Measurements from ENCODE around the gene ZNF892. TPM values are rescaled to one million over a fixed set of nuclear protein-coding genes. Genes with fewer than 3 reads are reported as not detected.

ZNF892 gene
- total and polyA plus RNA-seq, 2 of the 13 experiments (the other 11 are each of a cell fraction or from before 2014, with no cell fraction given): not detected

DNA sequence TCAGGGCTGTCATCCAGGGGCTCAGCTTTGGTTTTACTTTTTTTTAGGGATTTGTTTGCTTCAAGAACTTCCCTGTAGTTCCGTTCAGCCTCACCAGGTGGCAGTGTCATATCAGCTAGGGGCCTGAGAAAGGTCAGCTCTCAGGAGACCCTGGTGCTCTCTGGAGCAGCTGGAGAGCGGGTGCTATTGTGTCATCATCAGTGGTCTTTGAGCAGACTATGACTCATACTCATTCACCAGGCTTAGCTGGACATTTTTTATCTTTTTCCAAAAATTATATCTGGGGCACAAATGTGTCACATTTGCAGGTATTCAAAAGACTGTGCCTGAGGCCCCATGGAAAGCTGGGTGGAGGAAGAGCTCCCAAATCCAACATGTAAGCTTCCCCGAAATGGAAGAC, 24.4 kb downstream of the ZNF892 start (continued):
- TF ChIP-seq MLX (CRISPR knock-in tag; IDR thresholded peaks at IDR 0.05): 0 out of 2 replicates have a peak, but pooled peaks have one; percentile 43
- TF ChIP-seq SOX6 (IDR thresholded peaks at IDR 0.05): no peak
- TF ChIP-seq SOX6 (CRISPR knock-in tag; IDR thresholded peaks at IDR 0.05): peak; percentile 40; the same call in 1 of the 2 replicates
- TF ChIP-seq IKZF5 (CRISPR knock-in tag; IDR thresholded peaks at IDR 0.05): peak; percentile 48; the same call in 1 of the 2 replicates
- peak; percentile 94 for TF ChIP-seq JUND (CRISPR knock-in tag; IDR thresholded peaks at IDR 0.05)
- peak; percentile 95 for TF ChIP-seq NR2F6 (IDR thresholded peaks at IDR 0.05)
- peak; percentile 94 for TF ChIP-seq NR2F6 (CRISPR knock-in tag; IDR thresholded peaks at IDR 0.05)
- TF ChIP-seq, protein P1, sequence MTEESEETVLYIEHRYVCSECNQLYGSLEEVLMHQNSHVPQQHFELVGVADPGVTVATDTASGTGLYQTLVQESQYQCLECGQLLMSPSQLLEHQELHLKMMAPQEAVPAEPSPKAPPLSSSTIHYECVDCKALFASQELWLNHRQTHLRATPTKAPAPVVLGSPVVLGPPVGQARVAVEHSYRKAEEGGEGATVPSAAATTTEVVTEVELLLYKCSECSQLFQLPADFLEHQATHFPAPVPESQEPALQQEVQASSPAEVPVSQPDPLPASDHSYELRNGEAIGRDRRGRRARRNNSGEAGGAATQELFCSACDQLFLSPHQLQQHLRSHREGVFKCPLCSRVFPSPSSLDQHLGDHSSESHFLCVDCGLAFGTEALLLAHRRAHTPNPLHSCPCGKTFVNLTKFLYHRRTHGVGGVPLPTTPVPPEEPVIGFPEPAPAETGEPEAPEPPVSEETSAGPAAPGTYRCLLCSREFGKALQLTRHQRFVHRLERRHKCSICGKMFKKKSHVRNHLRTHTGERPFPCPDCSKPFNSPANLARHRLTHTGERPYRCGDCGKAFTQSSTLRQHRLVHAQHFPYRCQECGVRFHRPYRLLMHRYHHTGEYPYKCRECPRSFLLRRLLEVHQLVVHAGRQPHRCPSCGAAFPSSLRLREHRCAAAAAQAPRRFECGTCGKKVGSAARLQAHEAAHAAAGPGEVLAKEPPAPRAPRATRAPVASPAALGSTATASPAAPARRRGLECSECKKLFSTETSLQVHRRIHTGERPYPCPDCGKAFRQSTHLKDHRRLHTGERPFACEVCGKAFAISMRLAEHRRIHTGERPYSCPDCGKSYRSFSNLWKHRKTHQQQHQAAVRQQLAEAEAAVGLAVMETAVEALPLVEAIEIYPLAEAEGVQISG (CRISPR knock-in tag; IDR thresholded peaks at IDR 0.05): 0 out of 2 replicates have a peak, but pooled peaks have one; percentile 26
- no peak for TF ChIP-seq CBFB (CRISPR knock-in tag; IDR thresholded peaks at IDR 0.05)
- no peak for TF ChIP-seq KMT2B (CRISPR knock-in tag; IDR thresholded peaks at IDR 0.05)
- TF ChIP-seq NR2F2 (IDR thresholded peaks at IDR 0.05; ENCODE audit: borderline replicate concordance, low read depth): peak; percentile 75
- peak; percentile 59 for TF ChIP-seq TEAD3 (CRISPR knock-in tag; optimal IDR thresholded peaks at IDR 0.05; ENCODE audit: borderline replicate concordance)
- no peak for TF ChIP-seq ZNF3 (CRISPR knock-in tag; IDR thresholded peaks at IDR 0.05)
- TF ChIP-seq ZNF777 (CRISPR knock-in tag; IDR thresholded peaks at IDR 0.05): no peak
- no peak for TF ChIP-seq ARNTL (CRISPR knock-in tag; IDR thresholded peaks at IDR 0.05)
- 0 out of 2 replicates have a peak, but pooled peaks have one; percentile 31 for TF ChIP-seq ZNF350 (CRISPR knock-in tag; IDR thresholded peaks at IDR 0.05; ENCODE audit: borderline replicate concordance, low read depth)
- TF ChIP-seq TBL1XR1 (IDR thresholded peaks at IDR 0.05; ENCODE audit: borderline replicate concordance, low read length, partially characterized antibody): peak; percentile 29
- peak; percentile 29; the same call in 1 of the 2 replicates for TF ChIP-seq HNF4G (IDR thresholded peaks at IDR 0.05; ENCODE audit: borderline replicate concordance, low read depth, low read length)
- no peak for TF ChIP-seq HNF4G (CRISPR knock-in tag; IDR thresholded peaks at IDR 0.05; ENCODE audit: borderline replicate concordance, low read depth)
- peak; percentile 93 for TF ChIP-seq ATF3 (CRISPR knock-in tag; IDR thresholded peaks at IDR 0.05)
- TF ChIP-seq ZNF264 (CRISPR knock-in tag; IDR thresholded peaks at IDR 0.05): peak; percentile 61; the same call in 1 of the 2 replicates
- peak; percentile 63; the same call in 1 of the 2 replicates for TF ChIP-seq NCOR1 (IDR thresholded peaks at IDR 0.05; ENCODE audit: borderline replicate concordance, low read length)
- TF ChIP-seq, protein P2, sequence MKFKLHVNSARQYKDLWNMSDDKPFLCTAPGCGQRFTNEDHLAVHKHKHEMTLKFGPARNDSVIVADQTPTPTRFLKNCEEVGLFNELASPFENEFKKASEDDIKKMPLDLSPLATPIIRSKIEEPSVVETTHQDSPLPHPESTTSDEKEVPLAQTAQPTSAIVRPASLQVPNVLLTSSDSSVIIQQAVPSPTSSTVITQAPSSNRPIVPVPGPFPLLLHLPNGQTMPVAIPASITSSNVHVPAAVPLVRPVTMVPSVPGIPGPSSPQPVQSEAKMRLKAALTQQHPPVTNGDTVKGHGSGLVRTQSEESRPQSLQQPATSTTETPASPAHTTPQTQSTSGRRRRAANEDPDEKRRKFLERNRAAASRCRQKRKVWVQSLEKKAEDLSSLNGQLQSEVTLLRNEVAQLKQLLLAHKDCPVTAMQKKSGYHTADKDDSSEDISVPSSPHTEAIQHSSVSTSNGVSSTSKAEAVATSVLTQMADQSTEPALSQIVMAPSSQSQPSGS (CRISPR knock-in tag; IDR thresholded peaks at IDR 0.05): peak; percentile 73; the same call in 1 of the 2 replicates
- 0 out of 2 replicates have a peak, but pooled peaks have one; percentile 22 for TF ChIP-seq KLF6 (CRISPR knock-in tag; IDR thresholded peaks at IDR 0.05)
- TF ChIP-seq FOXJ3 (CRISPR knock-in tag; IDR thresholded peaks at IDR 0.05; ENCODE audit: borderline replicate concordance): peak; percentile 22; the same call in 1 of the 2 replicates
